Measurements from ENCODE around the gene RNU1-4.
"Not testable (repeated sequence)": the region's sequence is repeated elsewhere in the genome, so short reads cannot be mapped to it uniquely, and the experiment has no call there.

The RNU1-4 gene

DNA sequence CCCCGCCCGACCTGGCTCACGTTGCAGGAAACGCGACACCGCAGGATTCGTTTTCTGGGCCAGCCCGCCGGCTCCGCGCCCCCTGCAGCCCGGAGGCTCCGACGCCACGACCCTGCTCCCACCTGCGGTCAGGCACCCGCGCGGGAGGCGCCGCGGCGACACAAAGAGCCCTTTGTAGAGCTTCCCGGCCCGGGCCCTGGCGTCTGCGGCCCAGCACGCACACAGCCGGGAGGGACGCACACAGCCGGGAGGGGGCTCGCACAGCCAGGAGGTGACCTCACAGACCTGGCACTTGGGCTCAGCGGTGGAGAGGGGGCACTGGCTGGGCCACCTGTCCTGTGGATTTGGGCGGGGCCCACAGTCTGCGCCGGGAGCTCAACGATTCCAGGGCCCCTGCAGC, 39.1 kb upstream of the RNU1-4 start:
- not testable (repeated sequence) for H3K4me3 ChIP-seq (ENCODE audit: severe bottlenecking); H3K27ac ChIP-seq (ENCODE audit: poor library complexity, severe bottlenecking); H3K36me3 ChIP-seq (ENCODE audit: low read depth); H3K4me1 ChIP-seq (ENCODE audit: insufficient read depth, poor library complexity, severe bottlenecking); DNase-seq (ENCODE audit: low spot score); ATAC-seq (ENCODE audit: low read depth); H3K27me3 ChIP-seq (ENCODE audit: insufficient read depth, poor library complexity, severe bottlenecking); H3K9me3 ChIP-seq (ENCODE audit: severe bottlenecking)

DNA sequence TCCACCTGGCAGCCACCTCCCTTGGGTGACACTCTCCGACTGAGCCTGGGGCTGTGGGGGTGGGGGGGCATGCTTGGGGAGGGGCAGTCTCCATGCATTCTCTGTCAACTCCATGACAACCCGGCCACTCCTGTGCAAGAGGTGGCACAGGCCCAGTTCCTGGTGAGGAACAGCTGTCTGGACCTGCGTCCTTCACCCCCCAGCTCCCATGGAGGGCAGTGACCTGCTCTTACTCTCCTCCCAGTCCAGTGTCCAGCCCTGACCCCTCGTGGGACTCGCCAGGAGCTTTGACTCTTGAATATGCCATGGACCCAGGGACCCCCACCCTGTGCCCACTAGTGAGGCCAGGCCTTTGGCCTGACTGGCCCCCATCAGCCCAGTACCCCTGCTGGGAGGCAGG, 38.0 kb upstream of the RNU1-4 start:
- not testable (repeated sequence) for H3K4me1 ChIP-seq (ENCODE audit: insufficient read depth, poor library complexity, severe bottlenecking); H3K9me3 ChIP-seq (ENCODE audit: severe bottlenecking); DNase-seq (ENCODE audit: low spot score); H3K27me3 ChIP-seq (ENCODE audit: insufficient read depth, poor library complexity, severe bottlenecking); H3K36me3 ChIP-seq (ENCODE audit: low read depth); H3K27ac ChIP-seq (ENCODE audit: poor library complexity, severe bottlenecking); ATAC-seq (ENCODE audit: low read depth); H3K4me3 ChIP-seq (ENCODE audit: severe bottlenecking)

DNA sequence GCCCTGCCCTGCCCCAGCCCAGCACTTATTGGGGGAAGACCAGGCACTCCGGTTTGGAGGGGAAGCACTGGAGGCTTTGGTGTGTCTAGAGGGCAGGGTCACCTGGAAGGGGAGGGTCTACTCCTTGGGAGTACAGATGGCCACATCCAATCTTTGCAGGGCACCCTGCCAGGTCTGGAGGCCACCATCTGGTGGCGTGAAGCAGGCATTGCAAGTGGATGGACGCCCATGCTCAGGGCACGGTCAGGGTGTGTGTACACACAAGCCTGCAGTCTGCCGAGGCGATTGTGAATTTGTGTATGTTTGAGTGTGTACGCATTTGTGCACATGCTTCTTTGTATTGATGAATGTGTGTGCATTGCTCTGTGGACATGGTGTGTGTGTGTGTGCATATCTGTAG, 37.2 kb upstream of the RNU1-4 start:
- not testable (repeated sequence) for H3K36me3 ChIP-seq (ENCODE audit: low read depth); H3K9me3 ChIP-seq (ENCODE audit: severe bottlenecking); H3K4me3 ChIP-seq (ENCODE audit: severe bottlenecking); H3K27ac ChIP-seq (ENCODE audit: poor library complexity, severe bottlenecking); DNase-seq (ENCODE audit: low spot score); H3K27me3 ChIP-seq (ENCODE audit: insufficient read depth, poor library complexity, severe bottlenecking); H3K4me1 ChIP-seq (ENCODE audit: insufficient read depth, poor library complexity, severe bottlenecking)
- ATAC-seq (ENCODE audit: low read depth): peak; percentile 44

DNA sequence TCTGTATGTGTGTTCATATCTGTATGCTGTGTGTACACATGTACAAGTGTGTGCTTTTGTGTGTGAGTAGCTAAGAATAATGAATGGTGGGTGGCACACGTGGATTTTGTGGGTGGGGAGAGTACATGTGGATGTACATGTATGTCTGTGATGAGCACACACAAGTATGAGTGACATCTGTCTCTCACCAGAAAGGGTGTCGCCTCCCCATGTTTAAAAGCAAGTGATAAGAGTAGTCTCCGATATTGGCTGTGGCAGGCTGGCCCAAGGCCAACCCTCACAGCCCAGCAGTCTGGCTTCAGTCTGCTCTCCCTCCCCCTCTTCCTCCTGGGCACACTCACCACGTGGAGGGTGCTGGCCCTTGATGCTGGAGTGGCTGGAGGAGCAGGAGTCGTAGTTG, 36.7 kb upstream of the RNU1-4 start:
- H3K4me1 ChIP-seq (ENCODE audit: insufficient read depth, poor library complexity, severe bottlenecking); H3K9me3 ChIP-seq (ENCODE audit: severe bottlenecking); DNase-seq (ENCODE audit: low spot score); H3K27me3 ChIP-seq (ENCODE audit: insufficient read depth, poor library complexity, severe bottlenecking); H3K4me3 ChIP-seq (ENCODE audit: severe bottlenecking); ATAC-seq (ENCODE audit: low read depth); H3K36me3 ChIP-seq (ENCODE audit: low read depth); H3K27ac ChIP-seq (ENCODE audit: poor library complexity, severe bottlenecking): not testable (repeated sequence)

DNA sequence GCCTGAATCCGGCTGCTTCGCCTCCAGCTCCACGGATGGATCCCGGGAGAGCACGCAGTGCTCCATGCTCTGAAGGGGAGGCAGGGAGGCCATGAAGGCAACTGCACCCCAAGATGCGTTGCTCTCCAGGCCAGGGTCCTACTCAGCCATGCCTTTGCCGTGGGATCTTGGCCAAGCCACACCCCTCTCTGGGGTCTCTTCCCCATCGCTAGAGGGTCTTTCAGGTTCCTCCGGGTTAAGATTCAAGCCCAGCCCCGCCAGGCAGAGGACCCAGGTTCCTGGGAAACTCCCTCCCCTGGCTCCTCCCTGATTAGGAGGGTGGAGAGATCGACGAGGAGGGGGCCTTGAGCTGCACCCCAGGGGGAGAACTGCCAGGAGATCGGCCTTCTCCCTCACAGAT, 36.2 kb upstream of the RNU1-4 start:
- not testable (repeated sequence) for H3K27me3 ChIP-seq (ENCODE audit: insufficient read depth, poor library complexity, severe bottlenecking); ATAC-seq (ENCODE audit: low read depth); H3K4me3 ChIP-seq (ENCODE audit: severe bottlenecking); H3K9me3 ChIP-seq (ENCODE audit: severe bottlenecking); H3K27ac ChIP-seq (ENCODE audit: poor library complexity, severe bottlenecking); H3K36me3 ChIP-seq (ENCODE audit: low read depth); H3K4me1 ChIP-seq (ENCODE audit: insufficient read depth, poor library complexity, severe bottlenecking); DNase-seq (ENCODE audit: low spot score)

DNA sequence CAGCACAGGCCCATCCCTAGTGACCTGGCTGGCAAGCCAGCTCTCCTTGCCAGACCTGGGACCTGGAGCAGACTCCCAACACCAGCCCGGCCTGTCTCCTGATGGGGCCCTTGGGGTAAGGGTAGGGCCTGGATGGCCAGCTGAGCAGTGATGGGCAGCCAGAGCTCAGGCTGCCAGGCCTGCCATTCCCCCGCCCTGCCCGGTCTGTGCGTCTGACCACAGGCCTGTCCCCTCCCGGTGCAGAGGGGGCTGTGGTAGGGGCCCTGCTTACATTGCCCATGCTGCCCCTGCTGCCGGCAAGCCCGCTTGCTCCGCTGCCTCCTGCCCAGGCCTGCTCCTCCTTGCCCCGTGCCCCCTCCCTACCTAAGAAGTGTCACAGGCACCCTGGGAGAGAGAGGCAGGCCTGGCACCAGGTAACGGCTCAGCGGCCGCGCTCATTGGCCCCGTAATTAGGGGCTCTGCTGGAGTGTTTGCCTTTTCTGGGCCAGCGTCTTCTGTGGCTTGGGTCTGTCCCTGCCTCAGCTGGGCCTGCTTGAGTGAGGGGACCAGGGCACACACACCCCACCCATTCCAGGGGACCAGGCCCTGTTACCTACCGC, 35.7 kb upstream of the RNU1-4 start:
- not testable (repeated sequence) for H3K4me3 ChIP-seq (ENCODE audit: severe bottlenecking); ATAC-seq (ENCODE audit: low read depth); H3K36me3 ChIP-seq (ENCODE audit: low read depth); H3K9me3 ChIP-seq (ENCODE audit: severe bottlenecking); DNase-seq (ENCODE audit: low spot score); H3K27ac ChIP-seq (ENCODE audit: poor library complexity, severe bottlenecking); H3K4me1 ChIP-seq (ENCODE audit: insufficient read depth, poor library complexity, severe bottlenecking); H3K27me3 ChIP-seq (ENCODE audit: insufficient read depth, poor library complexity, severe bottlenecking)

DNA sequence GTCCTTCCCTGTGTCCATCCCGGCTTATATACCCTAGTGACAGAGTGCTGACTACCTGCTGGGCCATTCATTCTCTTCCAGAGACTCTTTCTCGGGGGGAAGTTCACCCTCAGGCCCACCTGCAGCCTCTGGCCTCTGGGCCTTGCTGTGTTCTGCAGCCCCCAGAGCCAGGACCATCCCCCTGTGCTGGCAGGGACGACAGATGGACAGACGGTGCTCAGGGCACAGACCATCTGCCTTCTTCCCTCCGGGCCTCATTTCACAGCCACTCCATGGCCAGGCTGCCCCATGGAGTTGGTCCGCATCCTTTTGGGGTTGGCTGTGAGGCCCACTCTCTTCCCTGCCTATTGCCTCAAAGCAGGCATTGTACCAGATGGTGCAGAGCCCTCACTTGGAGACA, 34.0 kb upstream of the RNU1-4 start:
- ATAC-seq (ENCODE audit: low read depth); H3K27ac ChIP-seq (ENCODE audit: poor library complexity, severe bottlenecking); H3K36me3 ChIP-seq (ENCODE audit: low read depth); H3K4me3 ChIP-seq (ENCODE audit: severe bottlenecking); H3K27me3 ChIP-seq (ENCODE audit: insufficient read depth, poor library complexity, severe bottlenecking); H3K4me1 ChIP-seq (ENCODE audit: insufficient read depth, poor library complexity, severe bottlenecking); H3K9me3 ChIP-seq (ENCODE audit: severe bottlenecking); DNase-seq (ENCODE audit: low spot score): not testable (repeated sequence)

DNA sequence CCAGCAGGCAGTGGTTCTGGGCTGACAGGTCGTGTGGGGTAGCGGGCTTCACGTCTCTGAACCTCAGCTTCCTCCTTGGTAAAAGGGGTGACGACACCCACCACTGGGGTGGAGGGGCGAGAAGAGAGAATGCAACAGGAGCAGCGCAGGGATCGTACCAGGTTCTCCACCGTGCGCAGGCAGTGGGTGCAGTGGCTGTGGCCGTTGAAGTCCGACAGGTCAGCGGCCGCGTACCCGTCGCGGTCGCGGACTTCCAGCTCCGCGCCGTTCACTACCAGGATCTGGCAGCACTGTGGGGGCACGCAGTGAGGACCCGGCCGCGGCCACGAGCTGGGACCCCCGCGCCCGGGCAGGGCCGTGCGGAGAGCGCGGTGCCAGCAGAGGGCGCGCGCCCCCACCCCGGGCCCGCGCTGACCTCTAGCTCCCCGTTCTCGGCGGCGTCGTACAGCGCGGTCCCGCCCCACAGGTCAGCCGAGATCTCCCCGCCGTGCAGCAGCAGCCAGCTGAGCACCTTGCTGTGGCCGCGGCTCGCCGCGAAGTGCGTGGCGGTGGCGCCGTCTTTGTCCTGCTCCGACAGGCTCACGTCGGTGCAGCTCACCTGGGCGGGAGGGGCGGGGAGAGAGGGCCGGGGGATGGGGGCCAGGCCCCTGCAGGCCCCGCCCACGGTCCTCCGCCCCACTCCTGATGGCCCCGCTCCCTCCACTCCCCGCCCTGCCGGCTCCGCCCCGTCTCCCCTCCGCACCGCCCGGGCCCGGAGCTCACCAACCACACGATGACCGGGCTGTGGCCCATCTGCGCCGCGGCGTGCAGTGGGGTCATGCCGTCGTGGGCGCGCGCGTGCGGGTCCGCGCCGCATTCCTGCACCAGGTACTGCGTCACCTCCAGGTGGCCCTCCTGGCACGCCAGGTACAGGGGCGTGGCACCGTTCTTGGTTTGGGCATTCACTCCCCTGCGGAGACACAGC, 32.9 kb upstream of the RNU1-4 start:
- not testable (repeated sequence) for H3K27ac ChIP-seq (ENCODE audit: poor library complexity, severe bottlenecking)
- peak; percentile 72 for ATAC-seq (ENCODE audit: low read depth)

DNA sequence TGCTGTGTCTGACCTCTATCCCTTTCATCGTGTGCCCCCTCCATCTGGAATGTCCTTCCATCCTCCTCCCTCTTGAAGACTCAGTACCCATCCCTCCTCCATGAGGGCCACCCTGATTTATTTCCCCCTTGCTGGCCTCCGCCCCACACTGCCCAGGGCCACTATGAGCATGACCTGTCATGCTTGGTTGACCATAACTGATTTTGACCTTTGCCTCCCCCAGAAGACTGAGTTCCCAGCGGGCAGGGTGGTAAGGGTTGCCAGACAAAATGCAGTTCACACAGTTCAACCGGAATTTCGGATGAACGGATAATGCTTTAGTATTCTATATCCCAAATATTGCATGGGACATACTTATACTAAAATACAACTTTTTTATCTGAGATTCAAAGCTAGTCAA, 31.6 kb upstream of the RNU1-4 start:
- H3K27ac ChIP-seq (ENCODE audit: poor library complexity, severe bottlenecking); DNase-seq (ENCODE audit: low spot score); ATAC-seq (ENCODE audit: low read depth); H3K4me1 ChIP-seq (ENCODE audit: insufficient read depth, poor library complexity, severe bottlenecking); H3K27me3 ChIP-seq (ENCODE audit: insufficient read depth, poor library complexity, severe bottlenecking); H3K36me3 ChIP-seq (ENCODE audit: low read depth); H3K4me3 ChIP-seq (ENCODE audit: severe bottlenecking); H3K9me3 ChIP-seq (ENCODE audit: severe bottlenecking): not testable (repeated sequence)

More for the DNA sequence above, 32.9 kb upstream of the RNU1-4 start:
- not testable (repeated sequence) for H3K27me3 ChIP-seq (ENCODE audit: insufficient read depth, poor library complexity, severe bottlenecking); DNase-seq (ENCODE audit: low spot score); H3K4me1 ChIP-seq (ENCODE audit: insufficient read depth, poor library complexity, severe bottlenecking); H3K36me3 ChIP-seq (ENCODE audit: low read depth); H3K9me3 ChIP-seq (ENCODE audit: severe bottlenecking)
- H3K4me3 ChIP-seq (ENCODE audit: severe bottlenecking): peak overlapping the region; percentile 35

DNA sequence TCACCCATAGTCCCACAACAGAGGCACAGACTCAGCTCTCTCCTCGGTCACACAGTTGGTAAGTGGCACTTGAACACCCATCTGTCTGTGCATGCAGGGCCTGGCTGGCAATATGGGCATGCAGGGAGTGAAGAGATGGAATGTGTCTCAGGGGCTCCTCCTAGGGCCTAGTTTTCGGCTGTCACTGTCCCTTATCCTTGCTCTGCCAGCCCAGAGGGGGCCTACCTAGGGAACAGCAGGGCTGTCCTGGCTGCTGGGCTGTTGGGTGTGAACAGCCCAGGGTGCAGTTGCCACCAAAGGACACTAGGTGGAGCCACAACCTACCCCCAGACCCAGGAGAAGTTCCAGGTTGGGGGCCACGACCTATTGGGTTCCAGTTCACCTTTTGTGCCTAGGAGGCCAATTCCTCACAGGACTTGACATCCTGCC, 30.6 kb upstream of the RNU1-4 start:
- not testable (repeated sequence) for H3K9me3 ChIP-seq (ENCODE audit: severe bottlenecking); DNase-seq (ENCODE audit: low spot score); H3K4me1 ChIP-seq (ENCODE audit: insufficient read depth, poor library complexity, severe bottlenecking); H3K27me3 ChIP-seq (ENCODE audit: insufficient read depth, poor library complexity, severe bottlenecking); H3K4me3 ChIP-seq (ENCODE audit: severe bottlenecking); H3K36me3 ChIP-seq (ENCODE audit: low read depth); H3K27ac ChIP-seq (ENCODE audit: poor library complexity, severe bottlenecking)
- ATAC-seq (ENCODE audit: low read depth): peak; percentile 61

DNA sequence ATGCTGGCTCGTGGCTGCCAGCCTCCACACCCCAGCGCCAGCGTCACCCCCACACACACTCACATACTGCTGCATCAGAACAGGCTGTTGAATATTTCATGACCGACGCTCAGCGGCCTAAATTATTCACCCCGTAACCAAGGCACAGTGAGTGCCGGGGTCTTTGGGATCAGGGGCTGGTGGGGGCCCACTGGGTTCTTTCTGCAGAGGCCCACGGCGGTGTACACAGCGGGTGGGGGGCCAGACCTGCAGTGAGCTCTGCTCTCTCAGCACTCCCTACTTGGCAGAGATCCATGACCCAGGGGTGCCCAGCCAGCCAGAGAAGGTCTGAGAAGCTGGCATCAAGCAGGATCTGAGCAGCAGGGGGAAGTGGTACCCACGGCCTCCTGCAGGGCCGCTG, 29.7 kb upstream of the RNU1-4 start:
- H3K4me1 ChIP-seq (ENCODE audit: insufficient read depth, poor library complexity, severe bottlenecking); H3K4me3 ChIP-seq (ENCODE audit: severe bottlenecking); ATAC-seq (ENCODE audit: low read depth); H3K9me3 ChIP-seq (ENCODE audit: severe bottlenecking); H3K27me3 ChIP-seq (ENCODE audit: insufficient read depth, poor library complexity, severe bottlenecking); H3K36me3 ChIP-seq (ENCODE audit: low read depth); DNase-seq (ENCODE audit: low spot score); H3K27ac ChIP-seq (ENCODE audit: poor library complexity, severe bottlenecking): not testable (repeated sequence)
